ENCODE results near the gene MFSD2B. TPM values are rescaled to one million over a fixed set of nuclear protein-coding genes. Genes with fewer than 3 reads are reported as not detected.

MFSD2B gene
- total and polyA plus RNA-seq, 11 donors, result 0.01 to 0.19 (median 0.09) TPM; not detected in 8

DNA sequence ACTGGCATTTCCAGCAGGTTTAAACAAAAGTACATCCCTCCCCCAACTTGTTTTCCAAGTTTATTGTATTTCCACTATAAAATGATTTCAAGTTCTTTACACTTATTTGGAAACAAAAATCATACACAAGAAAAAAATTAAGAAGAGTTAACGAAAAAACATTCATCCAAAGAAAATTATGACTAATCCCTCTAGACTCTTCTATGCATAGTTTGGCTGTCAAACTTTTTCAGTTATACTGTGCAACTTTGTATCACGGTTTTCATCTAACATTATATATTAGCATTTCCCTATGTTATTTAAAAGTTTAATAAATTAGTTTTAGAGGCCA lies 36.7 kb downstream of the MFSD2B start:
- WGBS, 4 donors, result 4 to 6% (median 5%) methylated on average over 2 of the region's 2 CpGs
- peak overlapping the region in 7 of 12 donors; percentile 66 to 79 (median 70) for H3K27ac ChIP-seq
- H3K36me3 ChIP-seq, result no peaks in the 10 kb centered on the region
- intact Hi-C loops (cut with DNase I), result loop anchor here in 4 of 10 donors (2.0 to 10.0 kb wide), 5 partner anchors 30 to 120 kb away; partner anchors contain the start of genes ATAD2B (in 1 of the 4), SF3B6 (in 1 of the 4), TP53I3 (in 1 of the 4) and UBXN2A (in 1 of the 4)
- TF ChIP-seq, protein P1, sequence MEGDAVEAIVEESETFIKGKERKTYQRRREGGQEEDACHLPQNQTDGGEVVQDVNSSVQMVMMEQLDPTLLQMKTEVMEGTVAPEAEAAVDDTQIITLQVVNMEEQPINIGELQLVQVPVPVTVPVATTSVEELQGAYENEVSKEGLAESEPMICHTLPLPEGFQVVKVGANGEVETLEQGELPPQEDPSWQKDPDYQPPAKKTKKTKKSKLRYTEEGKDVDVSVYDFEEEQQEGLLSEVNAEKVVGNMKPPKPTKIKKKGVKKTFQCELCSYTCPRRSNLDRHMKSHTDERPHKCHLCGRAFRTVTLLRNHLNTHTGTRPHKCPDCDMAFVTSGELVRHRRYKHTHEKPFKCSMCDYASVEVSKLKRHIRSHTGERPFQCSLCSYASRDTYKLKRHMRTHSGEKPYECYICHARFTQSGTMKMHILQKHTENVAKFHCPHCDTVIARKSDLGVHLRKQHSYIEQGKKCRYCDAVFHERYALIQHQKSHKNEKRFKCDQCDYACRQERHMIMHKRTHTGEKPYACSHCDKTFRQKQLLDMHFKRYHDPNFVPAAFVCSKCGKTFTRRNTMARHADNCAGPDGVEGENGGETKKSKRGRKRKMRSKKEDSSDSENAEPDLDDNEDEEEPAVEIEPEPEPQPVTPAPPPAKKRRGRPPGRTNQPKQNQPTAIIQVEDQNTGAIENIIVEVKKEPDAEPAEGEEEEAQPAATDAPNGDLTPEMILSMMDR (IDR thresholded peaks at IDR 0.05), result no peak
- TF ChIP-seq POLR2A (IDR thresholded peaks at IDR 0.05), result no peak
- no peak for ATAC-seq
- no peak for DNase-seq
- H3K27me3 ChIP-seq, result no peaks in the 10 kb centered on the region
- H3K4me3 ChIP-seq, result peak overlapping the region; percentile 52 to 87 (median 73)
- H3K4me1 ChIP-seq, result peaks cover 0 to 39% (median 19%) of the 10 kb centered on the region in 12 donors
- H3K9me3 ChIP-seq, result no peaks in the 10 kb centered on the region

DNA sequence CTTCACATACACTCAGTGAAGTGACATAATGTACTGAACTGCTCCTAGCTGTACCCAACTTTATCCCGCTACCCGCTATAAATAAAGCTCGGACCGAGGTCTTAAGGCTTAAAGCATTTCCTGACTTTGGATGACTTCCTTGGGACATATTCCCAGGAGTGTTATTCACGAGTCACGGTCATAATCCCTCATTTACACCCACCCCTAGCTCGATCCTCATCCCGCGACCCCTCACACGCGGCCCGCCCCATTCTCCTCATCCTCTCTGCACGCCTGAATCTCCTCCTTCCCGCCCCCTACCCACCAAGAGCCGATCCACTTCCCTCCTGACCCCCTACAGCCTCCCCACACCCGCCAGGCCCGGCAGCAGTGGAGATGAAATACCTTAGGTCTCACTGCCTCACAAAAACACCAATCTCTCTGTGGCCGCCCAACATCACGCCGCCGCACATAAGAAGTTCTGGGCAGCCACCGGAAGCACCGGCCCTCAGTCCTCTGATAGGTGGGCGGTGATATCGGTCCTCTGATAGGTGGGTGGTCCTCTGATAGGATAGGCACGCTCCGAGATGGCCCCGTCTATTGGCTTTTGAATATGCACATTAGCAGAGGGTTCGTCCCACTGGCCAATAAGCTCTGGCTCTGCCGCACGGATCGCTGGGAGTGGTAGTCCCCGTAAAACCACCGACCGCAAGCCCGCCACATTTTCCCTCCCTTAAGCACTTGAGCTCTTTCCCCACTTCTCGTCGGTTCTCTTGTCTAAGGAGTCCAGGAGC lies 37.2 kb downstream of the MFSD2B start, which contains the start of gene WDCP:
WDCP (minus strand) TSS at position 462 of the 773 bp plus-strand sequence. CDS start 7,897 bp downstream, outside the sequence.
- Histone ChIP-seq H3K27ac (peak within 1 kb of the TSS in 10 of 12 donors; percentile 33 to 79 (median 68)), H3K4me3 (peak within 1 kb of the TSS; percentile 52 to 87 (median 73)), H3K27me3 (no peaks in the 10 kb centered on the region), H3K36me3 (no peaks in the 10 kb centered on the region), H3K4me1 (peaks cover 0 to 39% (median 19%) of the 10 kb centered on the region in 12 donors), H3K9me3 (no peaks in the 10 kb centered on the region)
- peak in 1 of 2 donors; percentile 86 for TF ChIP-seq POLR2A (IDR thresholded peaks at IDR 0.05)
- TF ChIP-seq, protein P1 (IDR thresholded peaks at IDR 0.05), result no peak
- 0 to 2% (median 1%) methylated on average over 33 to 38 of the region's 38 CpGs for WGBS, 4 donors
- peak; percentile 93 to 97 (median 96) for DNase-seq
- ATAC-seq, result peak; percentile 99 to 100 (median 100)
- intact Hi-C loops (cut with DNase I), result loop anchor here in 5 of 10 donors (1.0 to 10.0 kb wide), 6 partner anchors 30 to 120 kb away; partner anchors contain the start of genes ATAD2B (in 2 of the 5), SF3B6 (in 1 of the 5), TP53I3 (in 1 of the 5) and UBXN2A (in 1 of the 5)

DNA sequence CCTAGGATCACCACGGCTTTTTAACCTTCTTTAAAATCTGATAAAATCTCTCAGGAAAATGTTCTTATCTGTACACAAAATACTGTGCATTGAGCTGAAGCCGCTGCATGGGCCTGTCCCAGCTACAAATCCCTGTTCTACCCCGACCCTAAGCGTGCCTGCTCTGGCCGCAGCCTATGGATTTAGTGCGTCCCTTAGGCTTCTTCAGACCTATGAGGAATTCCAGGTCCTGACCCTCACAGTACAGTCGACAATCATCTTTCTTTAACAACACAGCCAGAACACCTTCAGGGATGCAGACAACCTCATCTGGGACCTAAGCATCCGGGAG lies 37.8 kb downstream of the MFSD2B start:
- TF ChIP-seq POLR2A (IDR thresholded peaks at IDR 0.05), result no peak
- TF ChIP-seq, protein P1 (IDR thresholded peaks at IDR 0.05), result no peak
- DNase-seq (no peak), ATAC-seq (peak in 1 of 4 donors; percentile 6)
- H3K27me3 ChIP-seq, result no peaks in the 10 kb centered on the region
- H3K9me3 ChIP-seq, result no peaks in the 10 kb centered on the region
- H3K4me3 ChIP-seq, result peak overlapping the region in 10 of 12 donors; percentile 65 to 87 (median 75)
- no peaks in the 10 kb centered on the region for H3K36me3 ChIP-seq
- H3K27ac ChIP-seq, result peak overlapping the region in 2 of 12 donors; percentile 71
- WGBS, 4 donors, result 40 to 43% (median 40%) methylated on average over 8 of the region's 8 CpGs
- intact Hi-C loops (cut with DNase I), result loop anchor here in 5 of 10 donors (1.0 to 10.0 kb wide), 6 partner anchors 29 to 121 kb away; partner anchors contain the start of genes ATAD2B (in 2 of the 5), SF3B6 (in 1 of the 5), TP53I3 (in 1 of the 5) and UBXN2A (in 1 of the 5)
- peaks cover 0 to 39% (median 19%) of the 10 kb centered on the region in 12 donors for H3K4me1 ChIP-seq

Measured in heart left ventricle (tissue), 16 donors.